Measurements from ENCODE around the gene EIF4E1B.

DNA sequence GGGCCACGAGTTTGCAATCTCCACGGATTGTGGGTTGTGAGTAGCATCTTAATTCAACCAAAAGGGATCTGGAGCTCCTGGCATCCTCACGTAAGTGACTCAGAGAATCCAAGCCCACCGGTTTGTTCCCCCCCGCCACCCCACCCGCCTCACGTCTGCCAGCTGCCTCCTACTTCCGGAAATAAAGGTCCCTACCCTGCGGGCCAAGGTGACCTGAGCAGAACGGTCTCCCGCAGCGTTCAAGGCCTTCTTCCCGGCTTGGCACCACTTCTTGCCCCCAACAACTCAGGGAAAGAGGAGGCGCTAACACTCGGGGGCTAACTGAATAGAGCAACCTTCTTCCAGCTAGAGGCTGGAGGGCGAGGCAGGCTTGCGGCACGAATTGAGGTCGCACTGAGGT, 11.7 kb upstream of the EIF4E1B start:
- TF ChIP-seq EZH2 (IDR thresholded peaks at IDR 0.05; ENCODE audit: borderline replicate concordance, low read length) = no peak
- TF ChIP-seq, protein P1, sequence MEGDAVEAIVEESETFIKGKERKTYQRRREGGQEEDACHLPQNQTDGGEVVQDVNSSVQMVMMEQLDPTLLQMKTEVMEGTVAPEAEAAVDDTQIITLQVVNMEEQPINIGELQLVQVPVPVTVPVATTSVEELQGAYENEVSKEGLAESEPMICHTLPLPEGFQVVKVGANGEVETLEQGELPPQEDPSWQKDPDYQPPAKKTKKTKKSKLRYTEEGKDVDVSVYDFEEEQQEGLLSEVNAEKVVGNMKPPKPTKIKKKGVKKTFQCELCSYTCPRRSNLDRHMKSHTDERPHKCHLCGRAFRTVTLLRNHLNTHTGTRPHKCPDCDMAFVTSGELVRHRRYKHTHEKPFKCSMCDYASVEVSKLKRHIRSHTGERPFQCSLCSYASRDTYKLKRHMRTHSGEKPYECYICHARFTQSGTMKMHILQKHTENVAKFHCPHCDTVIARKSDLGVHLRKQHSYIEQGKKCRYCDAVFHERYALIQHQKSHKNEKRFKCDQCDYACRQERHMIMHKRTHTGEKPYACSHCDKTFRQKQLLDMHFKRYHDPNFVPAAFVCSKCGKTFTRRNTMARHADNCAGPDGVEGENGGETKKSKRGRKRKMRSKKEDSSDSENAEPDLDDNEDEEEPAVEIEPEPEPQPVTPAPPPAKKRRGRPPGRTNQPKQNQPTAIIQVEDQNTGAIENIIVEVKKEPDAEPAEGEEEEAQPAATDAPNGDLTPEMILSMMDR (conservative IDR thresholded peaks at IDR 0.05 in 1 of 2, IDR thresholded peaks at IDR 0.05 in 1 of 2; ENCODE audit: extremely low read depth in 1 of 2, insufficient read depth in 1 of 2, low read depth in 1 of 2, low read length in 2 of 2) = no peak
